HG02885 (cell line): ENCODE measurements around the gene TTC39A.

Experiments
- ATAC-seq: cut with Tn5 transposase; IDR thresholded peaks from one replicate; pipeline ENCODE4 v1.9.1; 2021; ENCODE audit warnings: mild to moderate bottlenecking; ENCODE audit not compliant: unreplicated experiment, poor library complexity

Gene TTC39A

GRCh38 chr1:51299185-51299885 is 31.0 kb downstream of the TTC39A start:
- ATAC-seq = no peak

GRCh38 chr1:51298322-51298705 is 32.0 kb downstream of the TTC39A start:
- no peak for ATAC-seq

- ATAC-seq = no peak
Observed at GRCh38 chr1:51297401-51298321, 32.7 kb downstream of the TTC39A start.

- ATAC-seq = peak; percentile 54
Observed at GRCh38 chr1:51296383-51297357, 33.7 kb downstream of the TTC39A start.

GRCh38 chr1:51295926-51296325 is 34.4 kb downstream of the TTC39A start:
- ATAC-seq = no peak

- no peak for ATAC-seq
Observed at GRCh38 chr1:51294566-51295184, 35.7 kb downstream of the TTC39A start.

- ATAC-seq = no peak
Observed at GRCh38 chr1:51293898-51294515, 36.4 kb downstream of the TTC39A start.

- ATAC-seq = no peak
Observed at GRCh38 chr1:51290489-51290847, 39.9 kb downstream of the TTC39A start.

- no peak for ATAC-seq
Observed at GRCh38 chr1:51289676-51290488, 40.5 kb downstream of the TTC39A start.

- no peak for ATAC-seq
Observed at GRCh38 chr1:51288578-51288977, 41.8 kb downstream of the TTC39A start.

GRCh38 chr1:51287966-51288365 is 42.4 kb downstream of the TTC39A start:
- no peak for ATAC-seq

- peak; percentile 90 for ATAC-seq
Observed at GRCh38 chr1:51285055-51285454, 45.3 kb downstream of the TTC39A start.

GRCh38 chr1:51284487-51284954 is 45.8 kb downstream of the TTC39A start:
- ATAC-seq = peak; percentile 43

GRCh38 chr1:51283979-51284378 is 46.4 kb downstream of the TTC39A start:
- ATAC-seq = no peak

GRCh38 chr1:51282605-51283004 is 47.8 kb downstream of the TTC39A start:
- no peak for ATAC-seq

- ATAC-seq = no peak
Observed at GRCh38 chr1:51281807-51282206, 48.6 kb downstream of the TTC39A start.

GRCh38 chr1:51280321-51280978 is 49.9 kb downstream of the TTC39A start:
- no peak for ATAC-seq

GRCh38 chr1:51276286-51276685 is 54.1 kb downstream of the TTC39A start:
- ATAC-seq = no peak
